GM18511 (cell line): ENCODE measurements around the gene FAM193A.
"Not testable (repeated sequence)": the region's sequence is repeated elsewhere in the genome, so short reads cannot be mapped to it uniquely, and the experiment has no call there.

ENCODE experiments used
- ATAC-seq: cut with Tn5 transposase; IDR thresholded peaks from one replicate; pipeline ENCODE4 v1.9.1; 2021; ENCODE audit warnings: mild to moderate bottlenecking, moderate library complexity; ENCODE audit not compliant: unreplicated experiment

Gene FAM193A

GRCh38 chr4:2743518-2744445 lies 207.3 kb downstream of the FAM193A start:
- no peak for ATAC-seq

GRCh38 chr4:2744576-2745270 lies 208.3 kb downstream of the FAM193A start:
- ATAC-seq = no peak

- ATAC-seq = no peak
Measured at GRCh38 chr4:2745516-2745915, 209.1 kb downstream of the FAM193A start.

- peak; percentile 93 for ATAC-seq
Measured at GRCh38 chr4:2745981-2746806, 209.7 kb downstream of the FAM193A start.

- ATAC-seq = no peak
Measured at GRCh38 chr4:2746891-2747695, 210.6 kb downstream of the FAM193A start.

GRCh38 chr4:2750719-2751605 lies 214.5 kb downstream of the FAM193A start:
- no peak for ATAC-seq

GRCh38 chr4:2753436-2753835 lies 217.0 kb downstream of the FAM193A start:
- no peak for ATAC-seq

- ATAC-seq = no peak
Measured at GRCh38 chr4:2754848-2755819, 218.7 kb downstream of the FAM193A start.

GRCh38 chr4:2755821-2756690 lies 219.6 kb downstream of the FAM193A start, which contains the start of gene TNIP2:
Gene TNIP2 (minus strand): TSS chr4:2756336. CDS start chr4:2756289, 47 bp downstream.
- peak; percentile 79 for ATAC-seq

GRCh38 chr4:2756691-2757350 lies 220.4 kb downstream of the FAM193A start:
- ATAC-seq = no peak

- ATAC-seq = no peak
Measured at GRCh38 chr4:2757426-2757825, 221.0 kb downstream of the FAM193A start.

GRCh38 chr4:2761035-2761923 lies 224.8 kb downstream of the FAM193A start:
- no peak for ATAC-seq

- ATAC-seq = no peak
Measured at GRCh38 chr4:2762048-2762447, 225.6 kb downstream of the FAM193A start.

GRCh38 chr4:2762486-2763370 lies 226.3 kb downstream of the FAM193A start:
- ATAC-seq = not testable (repeated sequence)
